Spleen (tissue), 7 donors: ENCODE measurements around the gene VANGL2.

ENCODE experiments used
- POLR2A ChIP-seq, 3 donors: fragments of 450-650 bp; IDR thresholded peaks; one replicate each; pipeline ENCODE4 v1.5.1; 2017; ENCODE audit warnings: antibody characterized with exemption in 3 of 3, mild to moderate bottlenecking in 1 of 3
- POLR2AphosphoS5 ChIP-seq, 3 donors: sonication (generic); formaldehyde crosslinking; IDR thresholded peaks; one replicate each; pipeline ENCODE4 v1.5.1; 2017; ENCODE audit warnings: antibody characterized with exemption in 3 of 3
- TF ChIP-seq, protein P1 (sequence below), 11 experiments: fragments of 200-600 bp in 7 of 11; fragments of 450-650 bp in 4 of 11; sonication (generic) in 4 of 11; IDR thresholded peaks in 8 of 11; conservative IDR thresholded peaks in 3 of 11; 1 replicate in 7 of 11; 2 replicates in 4 of 11; pipeline versions ENCODE4 v1.4.0 to v1.8.0; 2016 to 2021; ENCODE audit warnings: antibody characterized with exemption in 11 of 11, inconsistent platforms in 4 of 11, mild to moderate bottlenecking in 1 of 11
- donor health status: DM: no; HTN: no; CAD: no; lungs with moderate emphysema.
- donor health status: DM: no; HTN: no; CAD: no.
- donor health status: DM: no; HTN: no; CAD: no.

DNA sequence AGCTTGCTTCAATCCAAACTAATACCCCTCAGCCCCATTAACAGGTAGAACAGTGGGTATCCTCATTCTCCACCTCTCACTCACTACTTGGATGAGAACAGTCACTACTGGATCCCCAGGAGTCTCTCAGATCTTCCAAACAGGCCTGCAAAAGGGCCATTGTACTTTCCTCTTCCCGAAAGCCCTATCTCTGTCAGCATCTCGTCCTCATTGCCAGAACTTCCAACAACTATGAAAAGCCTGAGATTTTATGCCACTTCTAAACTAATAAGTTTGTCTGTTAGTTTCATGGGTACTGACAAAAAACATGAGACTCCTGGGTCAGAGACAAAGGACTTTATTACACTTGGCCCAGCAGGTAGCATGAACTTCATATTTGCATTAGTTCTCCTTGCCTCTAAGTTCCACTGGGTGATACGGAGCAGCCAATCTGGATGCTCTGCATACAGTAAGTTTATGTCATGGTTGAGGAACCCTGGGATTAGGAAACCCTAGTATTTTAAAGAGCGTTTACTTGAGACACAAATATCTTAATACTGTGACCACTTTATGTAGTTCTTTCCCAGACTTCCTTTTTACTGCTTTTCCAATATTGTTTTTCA, 38.1 kb downstream of the VANGL2 start:
- TF ChIP-seq, protein P1, sequence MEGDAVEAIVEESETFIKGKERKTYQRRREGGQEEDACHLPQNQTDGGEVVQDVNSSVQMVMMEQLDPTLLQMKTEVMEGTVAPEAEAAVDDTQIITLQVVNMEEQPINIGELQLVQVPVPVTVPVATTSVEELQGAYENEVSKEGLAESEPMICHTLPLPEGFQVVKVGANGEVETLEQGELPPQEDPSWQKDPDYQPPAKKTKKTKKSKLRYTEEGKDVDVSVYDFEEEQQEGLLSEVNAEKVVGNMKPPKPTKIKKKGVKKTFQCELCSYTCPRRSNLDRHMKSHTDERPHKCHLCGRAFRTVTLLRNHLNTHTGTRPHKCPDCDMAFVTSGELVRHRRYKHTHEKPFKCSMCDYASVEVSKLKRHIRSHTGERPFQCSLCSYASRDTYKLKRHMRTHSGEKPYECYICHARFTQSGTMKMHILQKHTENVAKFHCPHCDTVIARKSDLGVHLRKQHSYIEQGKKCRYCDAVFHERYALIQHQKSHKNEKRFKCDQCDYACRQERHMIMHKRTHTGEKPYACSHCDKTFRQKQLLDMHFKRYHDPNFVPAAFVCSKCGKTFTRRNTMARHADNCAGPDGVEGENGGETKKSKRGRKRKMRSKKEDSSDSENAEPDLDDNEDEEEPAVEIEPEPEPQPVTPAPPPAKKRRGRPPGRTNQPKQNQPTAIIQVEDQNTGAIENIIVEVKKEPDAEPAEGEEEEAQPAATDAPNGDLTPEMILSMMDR (IDR thresholded peaks at IDR 0.05 in 8 of 11, conservative IDR thresholded peaks at IDR 0.05 in 3 of 11) = no peak
- TF ChIP-seq POLR2AphosphoS5 (IDR thresholded peaks at IDR 0.05) (no peak), POLR2A (IDR thresholded peaks at IDR 0.05) (no peak)
